GM21528 (cell line): ENCODE results near the gene NR3C2.
"Not testable (repeated sequence)": the region's sequence is repeated elsewhere in the genome, so short reads cannot be mapped to it uniquely, and the experiment has no call there.

ENCODE experiments used
- ATAC-seq: cut with Tn5 transposase; IDR thresholded peaks from one replicate; pipeline ENCODE4 v1.9.1; 2021; ENCODE audit warnings: mild to moderate bottlenecking, moderate library complexity; ENCODE audit not compliant: unreplicated experiment, low FRiP score

The NR3C2 gene

DNA sequence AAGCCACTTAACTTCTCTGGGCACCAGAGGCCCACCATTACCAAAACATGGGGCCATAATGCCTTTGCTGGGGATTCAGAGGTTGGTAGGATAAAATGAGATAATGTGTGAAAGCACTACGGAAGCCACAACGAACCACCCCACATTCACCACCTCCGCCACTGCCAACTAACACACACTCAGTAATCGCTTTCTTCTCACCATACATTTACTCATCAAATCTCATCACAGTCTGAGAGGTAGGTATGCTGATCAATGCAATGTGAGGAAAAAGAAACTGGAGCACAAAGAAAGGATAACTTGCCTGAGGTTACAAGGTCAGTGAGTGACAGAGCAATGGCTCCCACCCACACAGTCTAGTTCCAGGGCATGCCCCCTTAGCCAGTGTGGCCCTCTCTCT lies 257.3 kb downstream of the NR3C2 start:
- no peak for ATAC-seq

DNA sequence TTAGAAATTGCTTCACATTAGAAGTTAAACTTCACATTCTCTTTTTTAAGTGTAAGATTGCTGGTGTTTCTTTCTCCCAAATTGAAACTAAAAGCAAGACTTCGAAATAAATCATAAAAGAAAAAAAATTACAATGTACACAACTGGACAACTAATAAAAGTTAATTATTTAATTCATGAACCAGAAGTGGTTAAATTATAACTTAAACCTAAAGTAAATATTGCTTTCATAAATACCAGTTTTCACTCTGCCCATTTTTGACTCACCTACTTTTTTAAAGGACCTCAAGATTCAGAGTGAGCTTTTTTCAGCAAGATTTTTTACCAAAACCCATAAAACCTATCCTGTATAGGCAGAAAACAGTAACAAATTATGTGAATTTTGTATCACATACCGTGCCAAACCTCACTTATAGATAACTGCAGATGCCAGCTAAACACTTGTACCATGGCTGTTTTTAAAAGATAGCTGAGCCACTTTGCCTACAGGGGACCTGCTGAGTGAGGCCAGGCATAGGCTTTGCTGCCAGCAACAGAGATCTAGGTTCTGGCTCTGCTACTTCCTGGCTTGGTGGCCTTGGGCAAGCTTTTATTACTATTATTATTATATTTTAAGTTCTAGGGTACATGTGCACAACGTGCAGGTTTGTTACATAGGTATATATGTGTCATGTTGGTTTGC lies 259.8 kb downstream of the NR3C2 start:
- ATAC-seq = no peak

DNA sequence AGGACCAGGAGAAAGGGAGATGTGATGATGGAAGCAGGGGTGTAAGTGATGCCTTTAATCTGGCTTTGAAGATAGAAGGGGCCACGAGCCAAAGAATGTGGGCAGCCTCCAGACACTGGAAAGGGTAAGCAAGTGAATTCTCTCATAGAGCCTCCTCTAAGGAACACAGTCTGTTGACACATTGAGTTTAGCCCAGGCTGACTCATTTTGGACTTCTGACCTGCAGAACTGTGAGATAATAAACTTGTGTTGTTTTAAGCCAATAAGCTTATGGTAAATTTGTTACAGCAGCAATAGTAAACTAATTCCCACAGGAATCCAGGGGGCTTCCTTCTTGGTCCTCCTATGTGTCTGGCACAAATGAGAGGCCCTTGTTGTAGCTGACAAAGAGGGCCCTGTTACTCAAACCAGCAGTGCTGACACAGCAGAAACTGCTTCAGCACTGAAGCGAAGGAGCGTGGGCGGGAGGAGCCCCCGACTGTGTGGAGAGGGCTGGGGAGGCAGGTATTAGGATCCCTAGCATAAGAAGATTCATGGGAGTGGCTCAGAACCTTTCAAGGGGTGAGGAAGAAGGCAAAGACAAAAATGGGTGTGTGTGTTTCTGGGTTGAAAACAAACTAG lies 268.7 kb downstream of the NR3C2 start:
- no peak for ATAC-seq

- no peak for ATAC-seq
These were observed 270.6 kb downstream of the NR3C2 start for GRCh38 chr4:148171596-148171995.

- ATAC-seq = no peak
These were observed 271.5 kb downstream of the NR3C2 start for GRCh38 chr4:148170408-148171365.

DNA sequence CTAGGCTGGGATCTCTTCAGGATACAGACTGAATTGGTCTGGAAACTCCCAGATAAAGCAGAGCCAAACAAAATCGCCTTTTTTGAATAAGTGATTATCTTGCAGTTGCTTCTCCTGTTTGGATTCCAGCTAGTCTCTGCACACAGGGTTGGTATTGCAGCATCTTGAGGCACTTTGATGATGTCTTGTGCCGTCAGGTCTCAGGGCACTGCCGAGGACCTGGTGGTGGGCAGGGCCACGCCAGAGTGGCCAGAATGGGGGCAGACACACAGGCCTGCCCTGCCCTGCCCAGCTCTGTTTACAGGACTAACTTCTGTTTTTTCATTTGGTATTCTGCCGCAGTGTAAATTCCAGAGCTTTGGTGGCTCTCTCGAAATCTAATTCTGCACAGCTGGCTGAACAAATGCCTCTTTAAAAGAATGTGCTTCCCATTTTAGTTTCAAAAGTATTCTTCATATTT lies 276.1 kb downstream of the NR3C2 start:
- ATAC-seq = no peak

GRCh38 chr4:148164557-148164956 lies 277.7 kb downstream of the NR3C2 start:
- no peak for ATAC-seq

DNA sequence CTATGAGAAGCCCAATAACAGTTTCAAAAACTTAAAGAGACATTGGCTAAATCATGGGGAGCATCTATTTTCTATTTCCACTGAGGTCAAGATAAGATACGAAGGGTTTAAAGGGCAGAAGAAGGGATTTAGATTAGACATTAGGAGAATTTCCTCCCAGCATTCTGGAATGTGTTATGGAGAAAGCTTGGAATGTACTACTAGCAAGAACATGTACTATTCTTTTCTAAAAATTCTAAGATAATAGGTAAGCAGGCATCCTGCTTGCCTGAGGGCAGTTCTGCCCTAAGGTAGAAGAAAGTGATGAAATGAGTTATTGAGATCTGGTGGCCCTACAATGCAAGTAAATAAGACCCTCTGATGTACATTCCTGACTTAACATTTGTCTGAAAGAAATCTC lies 279.2 kb downstream of the NR3C2 start:
- ATAC-seq = no peak

DNA sequence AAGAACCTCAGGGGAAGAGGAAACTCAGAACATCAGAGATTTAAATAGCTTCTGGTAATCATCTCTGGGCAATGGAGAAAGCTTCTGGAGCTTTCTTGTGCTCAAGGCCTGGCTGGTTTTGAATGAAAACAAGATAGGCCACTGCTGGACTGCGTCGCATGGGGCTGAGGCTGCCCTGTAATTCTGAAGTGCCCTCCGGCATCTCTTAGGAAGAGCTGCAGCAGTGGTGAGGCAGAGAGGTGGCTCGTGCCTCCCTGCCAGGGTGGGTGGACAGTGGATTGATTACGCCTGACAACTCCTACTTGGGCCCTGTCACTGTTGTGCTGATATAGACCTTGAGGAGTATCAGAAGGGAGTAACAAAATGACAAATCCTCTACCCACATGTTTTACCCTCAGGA lies 279.7 kb downstream of the NR3C2 start:
- no peak for ATAC-seq

DNA sequence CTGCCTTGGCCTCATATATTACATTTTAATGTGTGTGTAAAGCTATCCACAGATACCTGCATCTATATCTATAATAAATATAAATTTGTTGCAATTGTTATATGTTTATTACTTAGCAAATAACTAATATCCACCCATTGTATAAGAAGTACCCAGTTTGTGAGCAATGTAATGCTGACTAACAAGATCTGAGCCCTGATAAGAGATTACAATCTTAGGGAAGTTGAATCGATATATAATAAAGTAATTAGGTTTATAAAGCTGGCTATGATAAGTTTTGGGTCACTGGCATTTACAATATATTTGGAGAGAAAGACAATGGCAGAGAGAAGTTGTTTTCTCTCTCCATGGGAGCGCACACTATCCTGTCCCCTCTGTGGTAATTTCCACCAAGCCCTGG lies 280.6 kb downstream of the NR3C2 start:
- ATAC-seq = no peak

- no peak for ATAC-seq
These were observed 282.4 kb downstream of the NR3C2 start for GRCh38 chr4:148159793-148160192.

GRCh38 chr4:148154769-148155168 lies 287.4 kb downstream of the NR3C2 start:
- no peak for ATAC-seq

- no peak for ATAC-seq
These were observed 289.2 kb downstream of the NR3C2 start for GRCh38 chr4:148152868-148153625.

DNA sequence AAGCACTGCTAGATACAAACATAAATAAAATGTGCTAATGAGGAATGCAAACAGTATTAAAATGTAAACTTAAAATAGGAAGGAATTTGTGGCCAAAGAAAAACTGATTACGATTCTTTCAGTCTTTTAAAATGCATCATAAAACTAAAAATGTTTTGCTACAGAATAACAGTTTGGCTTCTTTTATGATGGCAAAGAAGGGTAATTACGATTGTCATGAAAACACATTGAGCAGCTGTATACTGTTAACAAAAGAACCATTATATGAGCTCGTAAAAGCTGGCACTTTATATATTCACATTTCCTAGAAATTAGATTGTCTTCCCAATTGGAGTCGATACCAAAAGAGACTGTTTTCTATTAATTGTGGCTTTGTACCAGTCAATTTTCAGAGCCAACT lies 290.4 kb downstream of the NR3C2 start:
- ATAC-seq = no peak

DNA sequence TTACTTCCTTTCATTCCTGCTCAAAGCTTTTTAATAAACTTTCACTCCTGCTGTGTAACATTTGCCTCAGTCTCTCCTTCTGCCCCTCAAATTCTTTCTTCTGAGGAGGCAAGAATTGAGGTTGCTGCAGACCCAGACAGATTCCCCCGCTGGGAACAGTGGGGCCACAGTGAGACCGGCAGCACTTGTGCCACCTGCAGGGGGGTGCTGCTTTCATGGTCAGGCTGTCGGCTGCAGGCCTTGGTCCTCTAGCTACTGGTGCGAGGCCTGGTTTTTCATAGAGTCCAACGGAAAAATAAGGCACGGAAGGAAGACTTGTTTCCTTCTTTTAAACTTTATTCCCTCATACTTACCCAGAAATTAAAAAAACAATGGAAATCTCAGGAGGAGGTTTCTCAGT lies 296.7 kb downstream of the NR3C2 start:
- no peak for ATAC-seq

GRCh38 chr4:148143174-148143573 lies 299.0 kb downstream of the NR3C2 start:
- no peak for ATAC-seq

GRCh38 chr4:148141501-148141900 lies 300.7 kb downstream of the NR3C2 start:
- ATAC-seq = no peak

DNA sequence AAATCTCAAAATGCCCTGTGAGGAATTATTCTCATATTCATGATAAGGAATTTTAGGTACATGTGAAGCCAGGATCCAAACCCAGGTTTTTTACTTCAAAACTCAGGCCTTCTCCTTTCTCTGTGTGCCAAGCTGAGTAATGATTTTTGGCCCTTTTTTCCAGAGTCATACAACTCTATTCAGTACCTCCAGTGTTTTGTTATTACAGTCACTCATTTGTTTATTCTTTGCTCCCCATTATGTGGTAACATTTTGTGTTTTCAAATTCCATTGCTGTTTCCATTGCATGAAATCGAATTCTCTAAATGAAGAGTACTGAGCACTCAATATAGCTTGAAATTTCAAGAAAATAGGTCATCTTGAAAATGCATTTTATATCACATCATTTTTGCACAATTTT lies 315.4 kb downstream of the NR3C2 start:
- no peak for ATAC-seq

- no peak for ATAC-seq
These were observed 317.7 kb downstream of the NR3C2 start for GRCh38 chr4:148124512-148124911.

DNA sequence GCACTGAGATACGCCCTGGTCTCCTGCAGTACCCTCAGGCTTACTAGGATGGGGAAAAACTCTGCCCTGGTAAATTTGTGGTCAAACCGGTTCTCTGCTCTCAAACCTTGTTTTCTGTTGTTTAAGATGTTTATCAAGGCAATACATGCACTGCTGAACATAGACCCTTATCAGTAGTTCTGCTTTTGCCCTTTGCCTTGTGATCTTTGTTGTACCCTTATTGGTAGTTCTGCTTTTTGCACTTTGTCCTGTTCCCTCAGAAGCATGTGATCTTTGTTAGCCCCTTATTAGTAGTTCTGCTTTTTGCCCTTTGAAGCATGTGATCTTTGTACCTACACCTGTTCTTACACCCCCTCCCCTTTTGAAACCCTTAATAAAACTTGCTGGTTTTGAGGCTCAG lies 319.1 kb downstream of the NR3C2 start:
- not testable (repeated sequence) for ATAC-seq

- no peak for ATAC-seq
These were observed 322.0 kb downstream of the NR3C2 start for GRCh38 chr4:148120216-148120615.
